GM18868 (cell line): ENCODE measurements around the gene UGT2B7.
"Not testable (repeated sequence)": the region's sequence is repeated elsewhere in the genome, so short reads cannot be mapped to it uniquely, and the experiment has no call there.

ENCODE experiments used
- ATAC-seq: cut with Tn5 transposase; IDR thresholded peaks from one replicate; pipeline ENCODE4 v1.9.1; 2021; ENCODE audit warnings: mild to moderate bottlenecking, moderate library complexity; ENCODE audit not compliant: unreplicated experiment

UGT2B7 gene

GRCh38 chr4:69096111-69096656 is at the start of gene UGT2B7:
Gene UGT2B7, plus strand, starts transcription at chr4:69096474. Its CDS starts 47 bp downstream, at chr4:69096521.
- no peak for ATAC-seq

- ATAC-seq, result no peak
Measured at GRCh38 chr4:69049860-69050259, 46.4 kb upstream of the UGT2B7 start.

- ATAC-seq, result peak; percentile 42
Measured at GRCh38 chr4:69050853-69051575, 45.3 kb upstream of the UGT2B7 start.

- peak; percentile 20 for ATAC-seq
Measured at GRCh38 chr4:69051576-69051943, 44.7 kb upstream of the UGT2B7 start.

- not testable (repeated sequence) for ATAC-seq
Measured at GRCh38 chr4:69053309-69053885, 42.9 kb upstream of the UGT2B7 start.

GRCh38 chr4:69054033-69054432 is 42.2 kb upstream of the UGT2B7 start:
- ATAC-seq, result not testable (repeated sequence)

GRCh38 chr4:69054578-69055200 is 41.6 kb upstream of the UGT2B7 start:
- ATAC-seq, result peak; percentile 59

- ATAC-seq, result no peak
Measured at GRCh38 chr4:69056150-69056549, 40.1 kb upstream of the UGT2B7 start.

- ATAC-seq, result peak; percentile 30
Measured at GRCh38 chr4:69056921-69057550, 39.2 kb upstream of the UGT2B7 start.

GRCh38 chr4:69057620-69058409 is 38.5 kb upstream of the UGT2B7 start:
- peak; percentile 78 for ATAC-seq

- ATAC-seq, result no peak
Measured at GRCh38 chr4:69058410-69059059, 37.7 kb upstream of the UGT2B7 start.

- no peak for ATAC-seq
Measured at GRCh38 chr4:69060651-69061308, 35.5 kb upstream of the UGT2B7 start.

- ATAC-seq, result no peak
Measured at GRCh38 chr4:69064391-69064790, 31.9 kb upstream of the UGT2B7 start.

GRCh38 chr4:69066945-69067344 is 29.3 kb upstream of the UGT2B7 start:
- no peak for ATAC-seq

GRCh38 chr4:69069085-69069484 is 27.2 kb upstream of the UGT2B7 start:
- no peak for ATAC-seq

GRCh38 chr4:69070590-69070989 is 25.7 kb upstream of the UGT2B7 start:
- ATAC-seq, result no peak

- ATAC-seq, result no peak
Measured at GRCh38 chr4:69071286-69071685, 25.0 kb upstream of the UGT2B7 start.

- ATAC-seq, result no peak
Measured at GRCh38 chr4:69073375-69073774, 22.9 kb upstream of the UGT2B7 start.

GRCh38 chr4:69075061-69075792 is 21.0 kb upstream of the UGT2B7 start:
- ATAC-seq, result no peak
